Hematopoietic multipotent progenitor cell treated with erythropoietin and hydrocortisone succinate and interleukin-3 and kit ligand, for 17 days (in vitro differentiated cells): ENCODE measurements around the gene TBC1D22A.

Experiments
- DNase-seq: peaks from one replicate; pipeline ENCODE4 v3.0.0-alpha.2; 2015; ENCODE audit warnings: low spot score

TBC1D22A gene

DNA sequence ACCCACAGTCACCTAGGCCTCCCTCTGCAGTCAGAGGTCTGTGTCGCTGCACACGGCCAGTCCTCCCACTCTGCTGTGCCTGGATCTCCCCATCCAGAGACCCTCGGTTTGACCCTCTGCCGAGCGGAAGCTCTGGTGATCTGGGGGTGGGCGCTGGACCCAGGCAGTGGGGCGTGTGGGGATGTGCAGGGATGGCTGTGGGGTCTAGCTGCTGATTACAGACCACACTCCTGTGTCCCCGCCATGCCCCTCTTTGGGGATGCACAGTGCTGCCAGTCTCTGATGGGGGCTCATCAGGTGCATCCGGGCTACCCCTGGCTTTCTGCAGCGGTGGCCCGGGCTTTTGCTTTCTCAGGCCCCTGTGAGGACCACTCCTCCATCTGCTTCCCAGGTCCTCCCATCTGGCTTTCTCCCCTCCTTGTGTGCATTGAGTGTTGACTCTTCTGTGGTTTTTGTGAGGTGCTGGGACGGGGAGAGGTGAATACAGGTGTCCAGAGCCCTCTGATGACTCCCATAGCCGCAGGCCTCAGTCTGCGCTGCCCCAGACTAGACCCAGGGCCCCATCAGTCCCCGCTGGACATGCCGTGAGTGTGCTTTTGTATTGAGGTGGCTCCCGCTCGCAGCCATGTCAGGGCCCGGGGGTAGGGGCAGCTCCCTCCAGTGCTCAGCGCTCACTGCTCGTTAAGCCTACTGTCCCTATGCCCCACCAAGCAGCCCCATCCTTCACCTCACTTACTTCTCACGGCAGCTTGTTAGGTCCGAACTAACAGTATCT lies 251.6 kb downstream of the TBC1D22A start:
- no peak for DNase-seq

DNA sequence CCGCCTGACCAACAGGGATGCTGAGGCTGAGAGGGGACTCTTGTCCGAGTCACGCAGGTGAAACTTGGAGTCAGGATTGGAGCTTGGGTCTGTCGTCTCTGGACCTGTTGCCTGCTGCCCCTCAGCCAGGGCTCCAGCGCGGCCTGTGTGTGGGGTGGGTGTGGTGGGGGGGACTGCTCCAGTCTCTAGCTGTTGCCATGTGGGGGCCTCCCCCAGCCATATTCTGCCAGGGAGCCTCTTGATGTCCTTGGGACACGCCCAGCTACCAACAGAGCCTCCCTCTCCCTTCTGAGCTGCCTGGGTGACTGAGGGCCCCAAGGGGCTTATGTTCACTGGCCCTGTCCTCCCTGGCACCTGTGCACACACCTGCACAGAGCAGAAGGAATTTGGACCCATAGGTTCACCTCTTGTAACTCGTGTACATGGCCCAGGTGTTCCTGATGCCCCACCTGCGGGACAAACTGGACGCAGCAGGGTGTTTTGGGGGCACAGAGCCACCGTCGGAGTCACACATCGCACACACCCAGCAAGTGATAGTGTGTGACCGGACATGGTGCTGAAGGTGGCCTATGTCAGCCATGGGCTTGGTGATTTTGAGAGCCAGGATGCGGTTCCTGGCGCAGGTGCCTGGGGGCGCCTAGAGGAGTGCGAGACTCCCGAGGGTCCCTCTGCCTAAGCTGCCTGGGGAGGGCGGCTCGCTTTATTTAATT lies 252.3 kb downstream of the TBC1D22A start:
- no peak for DNase-seq

- DNase-seq: no peak
Measured at GRCh38 chr22:47015589-47016178, 253.2 kb downstream of the TBC1D22A start.

DNA sequence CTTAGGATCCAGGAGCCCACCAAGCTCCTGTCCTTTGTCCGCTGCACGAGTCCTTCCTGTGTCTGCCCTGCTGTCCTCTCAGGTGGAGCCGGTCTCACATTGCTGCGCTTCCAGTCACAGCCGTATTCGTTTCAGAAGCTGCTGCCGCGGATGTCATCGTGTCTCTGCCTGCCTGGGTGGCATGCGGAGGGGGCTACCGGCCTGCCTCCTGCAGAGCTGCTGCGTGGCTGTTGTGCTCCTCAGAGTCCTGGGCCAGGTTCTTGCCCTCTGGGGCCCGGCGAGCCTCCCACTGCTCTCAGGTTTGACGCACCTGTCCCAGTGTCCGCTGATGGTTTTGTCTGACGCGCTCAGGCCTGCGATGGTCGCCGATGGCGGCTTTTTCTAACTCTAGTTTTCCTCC lies 254.2 kb downstream of the TBC1D22A start:
- DNase-seq: no peak

- no peak for DNase-seq
Measured at GRCh38 chr22:47017245-47017644, 254.8 kb downstream of the TBC1D22A start.

DNA sequence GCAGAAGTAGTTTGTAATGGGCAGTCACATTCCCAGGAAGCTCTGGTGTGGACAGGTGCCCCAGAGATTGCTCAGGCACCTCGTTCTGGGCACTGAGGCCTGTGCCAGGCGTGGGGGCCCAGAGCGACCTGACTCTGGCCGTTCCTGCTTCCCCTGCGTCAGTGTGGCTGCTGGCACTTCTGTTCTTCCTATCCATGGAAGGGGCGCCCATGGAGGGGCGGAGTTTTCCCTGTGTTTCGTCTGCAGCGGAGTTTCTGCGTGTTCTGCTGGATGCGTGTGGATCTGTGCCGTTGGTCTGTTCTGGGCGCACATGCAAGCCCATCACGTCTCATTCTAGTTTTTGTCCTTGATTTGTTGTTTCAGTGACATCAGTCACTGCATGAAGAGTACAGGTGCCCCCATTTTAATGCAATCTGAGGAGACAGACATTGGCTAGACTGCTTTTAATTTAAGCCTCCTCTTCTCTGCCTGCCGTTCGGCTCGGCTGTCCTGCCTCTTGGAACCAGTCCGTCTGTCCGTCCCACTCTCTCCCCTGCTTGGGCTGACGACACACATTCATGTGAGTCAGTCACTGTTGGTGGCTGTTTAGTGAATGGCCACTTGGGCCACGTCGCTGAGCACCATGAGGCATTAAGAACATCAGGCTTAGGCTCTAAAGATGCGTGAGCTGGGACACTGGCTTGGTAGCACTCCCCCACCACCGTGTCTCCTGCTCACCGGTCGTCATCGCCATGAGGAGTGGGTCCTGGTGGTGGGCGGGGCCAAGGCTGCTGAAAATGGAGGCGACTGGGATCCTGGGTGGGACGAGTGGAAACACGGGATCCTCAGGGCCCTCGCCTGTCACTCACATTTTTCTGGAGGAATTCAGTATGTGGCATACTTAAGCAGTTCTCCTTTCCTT lies 255.8 kb downstream of the TBC1D22A start:
- no peak for DNase-seq

- no peak for DNase-seq
Measured at GRCh38 chr22:47019012-47019790, 256.8 kb downstream of the TBC1D22A start.

GRCh38 chr22:47020166-47020565 lies 257.7 kb downstream of the TBC1D22A start:
- no peak for DNase-seq

- no peak for DNase-seq
Measured at GRCh38 chr22:47021371-47022074, 259.1 kb downstream of the TBC1D22A start.

- DNase-seq: no peak
Measured at GRCh38 chr22:47022075-47022473, 259.6 kb downstream of the TBC1D22A start.

GRCh38 chr22:47022475-47022874 lies 260.0 kb downstream of the TBC1D22A start:
- no peak for DNase-seq

DNA sequence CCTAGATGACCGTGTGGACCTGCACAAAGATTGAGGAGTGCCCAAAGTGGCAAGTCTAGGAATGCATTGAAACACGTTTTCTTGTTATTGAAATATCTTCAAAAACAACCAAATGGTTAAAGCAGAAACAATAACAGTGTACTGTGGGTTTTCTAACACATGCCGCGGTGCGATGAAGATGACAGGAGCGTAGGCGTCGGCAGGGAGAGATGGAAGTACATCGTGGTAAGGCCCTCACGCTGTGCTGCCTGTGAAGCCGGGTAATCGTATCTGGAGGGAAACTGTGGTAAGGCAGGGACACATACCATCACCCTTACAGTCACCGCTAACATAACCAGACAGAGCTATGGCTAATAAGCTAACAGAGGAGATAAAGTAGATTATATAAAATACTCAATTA lies 261.4 kb downstream of the TBC1D22A start:
- DNase-seq: no peak

DNA sequence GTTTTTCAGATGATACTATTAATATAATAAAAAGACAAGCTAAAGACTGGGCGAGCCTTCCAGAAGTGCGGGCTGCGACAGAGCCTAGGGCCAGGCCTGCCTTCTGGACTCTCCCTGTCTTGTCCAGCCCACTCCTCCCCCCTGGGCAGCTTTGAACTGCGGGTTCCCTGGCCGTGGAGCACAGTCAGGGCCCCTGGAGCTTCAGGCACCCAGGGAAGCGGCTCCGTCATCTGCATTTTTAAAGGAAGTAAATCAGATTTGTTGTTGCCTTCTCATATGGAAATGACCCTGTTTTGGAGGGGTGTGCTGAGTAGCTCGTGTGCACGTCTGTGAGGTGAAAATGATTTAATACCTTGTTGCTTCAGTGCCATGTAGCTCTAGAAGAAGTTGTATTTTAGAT lies 265.3 kb downstream of the TBC1D22A start:
- DNase-seq: no peak

DNA sequence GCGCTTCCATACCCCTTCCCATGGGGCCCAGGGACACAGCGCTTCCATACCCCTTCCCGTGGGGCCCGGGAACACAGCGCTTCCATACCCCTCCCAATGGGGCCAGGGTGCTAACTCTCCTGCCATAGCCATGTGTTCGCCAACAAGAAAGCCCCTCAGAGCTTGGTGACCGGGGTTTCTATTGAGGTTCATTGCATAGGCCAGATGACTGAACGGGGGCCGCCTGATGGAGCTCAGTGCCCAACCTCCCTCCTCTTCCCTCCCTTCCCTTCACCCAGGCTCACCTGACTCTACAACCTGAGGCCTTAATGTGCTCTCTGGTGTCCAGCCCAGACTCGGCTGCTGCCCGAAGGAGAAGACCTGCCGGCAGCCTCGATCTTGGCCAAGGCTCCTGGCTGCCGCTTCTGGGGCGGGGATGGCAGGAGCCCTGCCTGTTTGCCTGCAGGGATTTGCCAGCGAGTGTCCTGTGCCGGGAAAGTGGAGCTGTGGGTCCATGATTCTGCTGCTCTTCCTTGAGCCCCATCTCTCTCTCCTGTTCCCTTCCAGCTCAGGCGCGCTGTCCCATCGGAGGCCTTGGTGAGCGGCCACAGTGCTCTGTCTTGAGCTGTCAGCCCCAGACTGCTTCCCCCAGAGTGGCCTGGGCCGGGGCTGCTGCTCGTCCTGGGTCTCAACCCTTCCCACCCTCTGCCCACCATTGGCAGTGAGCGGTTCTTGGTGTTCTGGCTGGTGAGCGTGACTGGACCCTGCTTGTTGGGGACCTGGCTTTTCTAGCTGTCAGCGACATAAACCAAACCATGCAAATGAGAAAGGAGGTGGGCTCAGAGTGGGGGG lies 267.0 kb downstream of the TBC1D22A start:
- DNase-seq: no peak

- no peak for DNase-seq
Measured at GRCh38 chr22:47030143-47030661, 267.8 kb downstream of the TBC1D22A start.

DNA sequence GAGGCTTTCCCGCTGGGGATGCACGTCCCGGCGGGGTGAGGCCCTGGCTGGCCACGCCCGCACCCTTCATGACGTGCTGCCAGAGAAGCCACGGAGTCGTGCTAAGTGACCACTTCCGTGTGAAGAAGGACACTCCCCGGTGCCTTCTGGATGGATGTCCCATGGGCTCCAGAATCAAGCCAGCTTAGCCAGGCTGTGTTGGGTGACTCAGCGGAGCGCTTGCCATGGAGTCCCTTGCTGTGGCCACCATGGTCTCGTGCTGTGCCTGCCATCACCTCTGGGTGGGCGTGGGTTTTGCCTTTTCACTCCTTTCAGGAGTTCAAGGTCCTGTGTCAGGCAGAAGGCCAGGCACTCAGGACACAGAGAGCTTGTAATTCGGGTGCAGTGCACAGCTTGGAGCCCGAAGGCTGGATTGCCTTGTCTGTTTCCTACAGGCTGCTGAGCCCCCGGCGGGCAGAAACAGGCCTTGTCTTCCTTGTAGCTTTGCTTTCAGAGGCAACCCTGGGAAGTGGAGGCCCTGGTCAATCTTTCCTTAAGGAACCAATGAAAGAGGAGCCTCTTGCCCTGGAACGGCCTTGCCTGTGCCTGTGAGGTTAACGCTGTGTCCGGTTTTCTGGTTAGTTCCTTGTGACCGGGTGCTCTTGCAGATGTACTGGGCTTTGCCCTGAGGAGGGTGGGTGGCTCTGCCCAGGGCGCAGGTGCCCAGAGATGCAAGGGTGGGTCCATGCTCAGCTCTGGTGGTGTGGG lies 268.6 kb downstream of the TBC1D22A start:
- DNase-seq: no peak

DNA sequence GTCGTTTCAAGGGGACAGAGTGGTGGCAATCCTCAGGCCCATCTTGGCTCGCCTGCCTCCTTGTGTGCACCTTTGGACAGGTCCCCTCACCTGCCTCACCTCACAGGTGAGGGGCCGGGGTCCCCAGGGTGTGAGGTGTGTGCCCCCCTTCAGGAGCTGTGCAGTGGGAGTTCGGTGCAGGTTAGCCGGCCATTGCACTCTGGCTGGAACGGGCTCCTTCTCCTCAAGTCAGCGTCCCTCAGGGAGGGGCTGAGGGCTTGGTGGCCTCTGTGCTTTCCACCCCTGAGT lies 269.1 kb downstream of the TBC1D22A start:
- no peak for DNase-seq

DNA sequence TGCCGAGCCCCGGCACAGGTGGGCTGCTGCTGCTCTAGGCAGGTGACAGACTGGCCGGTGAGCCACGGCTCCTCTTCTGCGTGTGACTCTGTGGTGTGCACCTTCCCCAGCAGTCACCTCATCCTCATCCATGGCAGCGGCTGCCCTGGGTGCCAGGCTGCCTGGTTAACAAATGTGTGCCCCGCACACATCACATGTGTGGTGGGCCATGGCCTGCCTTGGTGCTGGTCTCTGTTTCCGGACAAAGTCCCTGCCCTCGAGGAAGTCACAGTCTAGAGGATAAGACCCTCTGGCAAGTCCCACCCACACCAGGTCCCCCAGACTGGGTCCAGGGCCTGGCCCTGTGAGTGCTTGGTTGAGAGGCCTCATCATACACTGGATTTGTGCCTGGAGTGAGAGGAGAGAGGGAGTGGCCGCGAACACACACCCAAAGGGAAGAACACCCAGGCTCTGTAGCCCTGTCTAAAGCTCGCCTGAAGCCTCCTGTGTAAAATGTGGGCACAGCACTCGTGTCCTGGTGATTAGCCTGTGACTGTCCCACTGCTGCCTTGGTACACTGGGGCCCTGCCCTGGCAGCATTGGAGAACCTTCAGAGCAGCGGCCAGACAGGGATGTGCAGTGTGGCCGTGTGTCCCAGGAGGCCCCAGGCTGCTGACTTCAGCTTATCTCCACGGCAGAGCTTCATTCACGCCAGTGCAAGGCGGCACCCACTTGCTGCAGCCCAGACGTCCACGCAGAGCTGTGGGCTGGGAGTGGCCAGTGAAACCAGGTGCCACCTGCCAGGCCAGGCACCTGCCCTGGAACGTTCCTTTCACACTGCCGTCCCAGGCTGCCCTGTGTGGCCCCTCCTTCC lies 269.9 kb downstream of the TBC1D22A start:
- DNase-seq: no peak
